Liver (tissue), 9 donors: ENCODE measurements around the gene RAET1G. TPM values are rescaled to one million over a fixed set of nuclear protein-coding genes. Genes with fewer than 3 reads are reported as not detected.

ENCODE experiments used
- DNase-seq: peaks from one replicate; pipeline ENCODE4 v3.0.0-alpha.2; 2017; ENCODE audit warnings: low spot score
- H3K27ac ChIP-seq, 2 donors: one replicate each; pipeline ENCODE4 v1.7.0; 2013; ENCODE audit warnings: inconsistent platforms in 2 of 2, low read length in 2 of 2, control low read depth in 1 of 2, low read depth in 1 of 2, mild to moderate bottlenecking in 1 of 2
- H3K27me3 ChIP-seq, 4 donors: one replicate each; pipeline versions ENCODE4 v1.6.1 to v1.7.0; 2013; ENCODE audit warnings: low read length in 3 of 4, inconsistent platforms in 1 of 4, mild to moderate bottlenecking in 1 of 4, moderate library complexity in 1 of 4; ENCODE audit not compliant: control insufficient read depth in 4 of 4, insufficient read depth in 4 of 4
- H3K36me3 ChIP-seq, 4 donors: one replicate each; pipeline versions ENCODE4 v1.6.1 to v1.7.0; 2013; ENCODE audit warnings: low read length in 3 of 4, mild to moderate bottlenecking in 3 of 4, low read depth in 1 of 4, moderate library complexity in 1 of 4; ENCODE audit not compliant: control insufficient read depth in 4 of 4, insufficient read depth in 3 of 4
- H3K4me1 ChIP-seq, 4 donors: one replicate each; pipeline versions ENCODE4 v1.6.1 to v1.7.0; 2013; ENCODE audit warnings: low read length in 3 of 4, mild to moderate bottlenecking in 3 of 4, moderate library complexity in 1 of 4; ENCODE audit not compliant: control insufficient read depth in 4 of 4, insufficient read depth in 4 of 4
- H3K4me3 ChIP-seq, 3 donors: one replicate each; pipeline versions ENCODE4 v1.6.1 to v1.7.0; 2013; ENCODE audit warnings: low read length in 3 of 3, control low read depth in 1 of 3, low read depth in 1 of 3, mild to moderate bottlenecking in 1 of 3
- H3K9ac ChIP-seq, 2 donors: one replicate each; pipeline ENCODE4 v1.7.0; 2013; ENCODE audit warnings: low read length in 2 of 2, mild to moderate bottlenecking in 2 of 2, moderate library complexity in 2 of 2, control low read depth in 1 of 2, low read depth in 1 of 2
- H3K9me3 ChIP-seq, 4 donors: one replicate each; pipeline versions ENCODE4 v1.6.1 to v1.7.0; 2013; ENCODE audit warnings: low read length in 3 of 4; ENCODE audit not compliant: control insufficient read depth in 4 of 4
- EGR1 ChIP-seq, 2 donors: IDR thresholded peaks; 2 replicates each; pipeline ENCODE4 v1.6.1; 2016 to 2018; ENCODE audit warnings: antibody characterized with exemption in 2 of 2, low read depth in 2 of 2
- FOXA1 ChIP-seq: IDR thresholded peaks from 2 replicates; pipeline ENCODE4 v1.6.1; 2016; ENCODE audit warnings: antibody characterized with exemption
- FOXA2 ChIP-seq: IDR thresholded peaks from 2 replicates; pipeline ENCODE4 v1.6.1; 2016; ENCODE audit warnings: antibody characterized with exemption
- GABPA ChIP-seq, 2 donors: IDR thresholded peaks in 1 of 2; conservative IDR thresholded peaks in 1 of 2; 2 replicates each; pipeline ENCODE4 v1.6.1; 2016; ENCODE audit warnings: antibody characterized with exemption in 2 of 2, mild to moderate bottlenecking in 1 of 2, moderate library complexity in 1 of 2
- JUND ChIP-seq, 2 donors: IDR thresholded peaks; 2 replicates each; pipeline ENCODE4 v1.6.1; 2016; ENCODE audit warnings: antibody characterized with exemption in 2 of 2
- RAD21 ChIP-seq, 2 donors: IDR thresholded peaks; 2 replicates each; pipeline ENCODE4 v1.6.1; 2016; ENCODE audit warnings: antibody characterized with exemption in 2 of 2, mild to moderate bottlenecking in 2 of 2
- REST ChIP-seq: IDR thresholded peaks from 2 replicates; pipeline ENCODE4 v1.6.1; 2016; ENCODE audit warnings: antibody characterized with exemption, mild to moderate bottlenecking
- WGBS: extraction: QIAGEN DNeasy Blood & Tissue Kit; methylation state at CpG from one replicate; pipeline ENCODE4 v1.1.7; 2013; 5-methylcytosine and 5-hydroxymethylcytosine counted together
- polyA plus RNA-seq, 2 donors: library from polyadenylated mRNA; stranded (reverse) in 1 of 2; unstranded in 1 of 2; fragments of 200-250 nt in 1 of 2; fragments of >200 nt in 1 of 2; fragmentation: Nextera tagmentation in 1 of 2; extraction: Ambion mirVana in 1 of 2; gene quantifications; one replicate each; pipeline versions ENCODE4 v1.2.1 to v1.2.3, GENCODE V29; 2013 to 2015
- total RNA-seq, 2 donors: library from RNA; depleted of rRNA; stranded (reverse); fragments of >200 nt; gene quantifications; one replicate each; pipeline ENCODE4 v1.2.3, GENCODE V29; 2014
- TF ChIP-seq, protein P1 (sequence below): IDR thresholded peaks from 2 replicates; pipeline ENCODE4 v1.6.1; 2016; ENCODE audit warnings: antibody characterized with exemption
- donor health status: healthy.
- donor health status: healthy.
- donor health status: healthy.
- donor health status: healthy.
- donor health status: healthy.

The RAET1G gene
- total and polyA plus RNA-seq, 4 donors: not detected

GRCh38 chr6:149881066-149881766, 41.7 kb downstream of the RAET1G start:
- Histone ChIP-seq H3K9ac (no peak overlapping the region), H3K4me1 (no peaks in the 10 kb centered on the region), H3K27ac (no peak overlapping the region), H3K4me3 (no peak overlapping the region), H3K27me3 (no peaks in the 10 kb centered on the region), H3K36me3 (no peaks in the 10 kb centered on the region), H3K9me3 (no peaks in the 10 kb centered on the region)
- TF ChIP-seq JUND (IDR thresholded peaks at IDR 0.05) (no peak), FOXA1 (no peak), EGR1 (IDR thresholded peaks at IDR 0.05; ENCODE audit: low read depth in 2 of 2) (no peak), FOXA2 (no peak)
- no peak for DNase-seq
- WGBS: 91% methylated on average over 10 of the region's 10 CpGs

GRCh38 chr6:149877659-149878058, 45.3 kb downstream of the RAET1G start:
- 89% methylated on average over 1 of the region's 1 CpG for WGBS

More at GRCh38 chr6:149877659-149878058, 45.3 kb downstream of the RAET1G start:
- no peak overlapping the region for H3K9ac ChIP-seq
- TF ChIP-seq FOXA1 (no peak), JUND (IDR thresholded peaks at IDR 0.05) (no peak), RAD21 (IDR thresholded peaks at IDR 0.05) (no peak), FOXA2 (no peak), EGR1 (IDR thresholded peaks at IDR 0.05; ENCODE audit: low read depth in 2 of 2) (no peak), GABPA (IDR thresholded peaks at IDR 0.05 in 1 of 2, conservative IDR thresholded peaks at IDR 0.05 in 1 of 2) (no peak), REST (no peak)
- TF ChIP-seq, protein P1, sequence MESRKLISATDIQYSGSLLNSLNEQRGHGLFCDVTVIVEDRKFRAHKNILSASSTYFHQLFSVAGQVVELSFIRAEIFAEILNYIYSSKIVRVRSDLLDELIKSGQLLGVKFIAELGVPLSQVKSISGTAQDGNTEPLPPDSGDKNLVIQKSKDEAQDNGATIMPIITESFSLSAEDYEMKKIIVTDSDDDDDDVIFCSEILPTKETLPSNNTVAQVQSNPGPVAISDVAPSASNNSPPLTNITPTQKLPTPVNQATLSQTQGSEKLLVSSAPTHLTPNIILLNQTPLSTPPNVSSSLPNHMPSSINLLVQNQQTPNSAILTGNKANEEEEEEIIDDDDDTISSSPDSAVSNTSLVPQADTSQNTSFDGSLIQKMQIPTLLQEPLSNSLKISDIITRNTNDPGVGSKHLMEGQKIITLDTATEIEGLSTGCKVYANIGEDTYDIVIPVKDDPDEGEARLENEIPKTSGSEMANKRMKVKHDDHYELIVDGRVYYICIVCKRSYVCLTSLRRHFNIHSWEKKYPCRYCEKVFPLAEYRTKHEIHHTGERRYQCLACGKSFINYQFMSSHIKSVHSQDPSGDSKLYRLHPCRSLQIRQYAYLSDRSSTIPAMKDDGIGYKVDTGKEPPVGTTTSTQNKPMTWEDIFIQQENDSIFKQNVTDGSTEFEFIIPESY: no peak
- no peaks in the 10 kb centered on the region for H3K9me3 ChIP-seq
- no peak overlapping the region for H3K27ac ChIP-seq
- H3K4me1 ChIP-seq: no peaks in the 10 kb centered on the region
- H3K4me3 ChIP-seq: no peak overlapping the region
- H3K36me3 ChIP-seq: no peaks in the 10 kb centered on the region
- no peak for DNase-seq
- no peaks in the 10 kb centered on the region for H3K27me3 ChIP-seq
